Head of caudate nucleus (tissue), 42 donors: Measurements from ENCODE around the gene CHST3.

ENCODE experiments used
- DNase-seq, 42 donors: peaks; one replicate each; pipeline versions ENCODE4 v3.0.0 to v3.0.0-alpha.2; 2020 to 2021; ENCODE audit warnings: mixed read lengths in 7 of 42
- intact Hi-C: fragments of 100-400 bp; cut with DNase I; formaldehyde crosslinking; loops from one replicate; pipeline ENCODE4 v1.15.0; 2022

CHST3 gene

DNA sequence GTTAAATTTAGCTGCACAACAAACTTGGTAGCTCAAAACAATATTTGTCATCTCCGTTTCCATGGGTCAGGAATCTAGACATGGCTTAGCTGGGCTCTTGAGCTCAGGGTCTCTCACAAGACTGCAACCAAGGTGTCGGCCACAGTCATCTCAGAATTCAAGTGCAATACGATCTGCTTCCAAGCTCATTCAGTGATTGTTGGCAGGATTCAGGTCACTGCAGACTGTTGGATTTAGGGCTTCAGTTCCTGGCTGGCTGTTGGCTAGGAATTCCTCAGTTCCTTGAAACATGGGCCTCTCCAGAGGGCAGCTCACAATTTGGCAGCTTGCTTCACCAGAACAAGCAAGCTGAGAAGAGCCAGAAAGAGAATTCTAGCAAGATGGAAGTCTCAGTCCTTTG lies 17.5 kb upstream of the CHST3 start:
- DNase-seq, result peak in 10 of 42 donors; percentile 27 to 68 (median 46)
- intact Hi-C loops, result no loop called here

GRCh38 chr10:71948496-71949067 lies 15.6 kb upstream of the CHST3 start:
- intact Hi-C loops, result no loop called here
- DNase-seq, result no peak

GRCh38 chr10:71950683-71951082 lies 13.5 kb upstream of the CHST3 start:
- intact Hi-C loops, result no loop called here
- no peak for DNase-seq

DNA sequence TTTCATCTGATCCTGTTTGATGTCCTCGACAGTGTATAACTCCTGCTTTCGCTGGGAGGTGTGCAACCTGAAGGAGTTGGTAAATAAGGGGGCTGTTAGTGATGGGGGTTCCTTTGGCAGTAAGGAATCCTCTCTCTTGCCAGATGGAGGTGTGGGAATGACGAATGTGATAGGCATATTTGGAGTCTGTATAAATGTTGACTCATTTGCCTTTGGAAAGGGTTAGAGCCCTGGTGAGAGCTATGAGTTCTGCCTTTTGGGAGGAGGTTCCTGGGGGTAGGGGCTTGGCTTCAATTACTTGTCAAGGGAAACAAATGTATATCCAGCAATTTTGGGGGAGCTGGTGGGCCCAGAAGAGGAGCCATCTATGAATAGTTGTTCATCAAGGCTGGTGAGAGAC lies 11.4 kb upstream of the CHST3 start:
- DNase-seq, result no peak
- intact Hi-C loops, result no loop called here

GRCh38 chr10:71957546-71958275 lies 6.5 kb upstream of the CHST3 start:
- DNase-seq, result peak in 1 of 42 donors; percentile 28
- intact Hi-C loops, result loop anchor here (5.0 kb wide), 1 partner anchor 90 kb away; no protein-coding TSS in a partner anchor

GRCh38 chr10:71959526-71959925 lies 4.7 kb upstream of the CHST3 start:
- no peak for DNase-seq
- intact Hi-C loops, result loop anchor here (5.0 kb wide), 1 partner anchor 88 kb away; no protein-coding TSS in a partner anchor

- intact Hi-C loops, result loop anchor here (10.0 kb wide), 1 partner anchor 373 kb away; no protein-coding TSS in a partner anchor
- no peak for DNase-seq
Observed at GRCh38 chr10:71961831-71962230, 2.4 kb upstream of the CHST3 start.

GRCh38 chr10:71962901-71963300 lies 1.3 kb upstream of the CHST3 start:
- no peak for DNase-seq
- intact Hi-C loops, result loop anchor here (10.0 kb wide), 1 partner anchor 372 kb away; no protein-coding TSS in a partner anchor

DNA sequence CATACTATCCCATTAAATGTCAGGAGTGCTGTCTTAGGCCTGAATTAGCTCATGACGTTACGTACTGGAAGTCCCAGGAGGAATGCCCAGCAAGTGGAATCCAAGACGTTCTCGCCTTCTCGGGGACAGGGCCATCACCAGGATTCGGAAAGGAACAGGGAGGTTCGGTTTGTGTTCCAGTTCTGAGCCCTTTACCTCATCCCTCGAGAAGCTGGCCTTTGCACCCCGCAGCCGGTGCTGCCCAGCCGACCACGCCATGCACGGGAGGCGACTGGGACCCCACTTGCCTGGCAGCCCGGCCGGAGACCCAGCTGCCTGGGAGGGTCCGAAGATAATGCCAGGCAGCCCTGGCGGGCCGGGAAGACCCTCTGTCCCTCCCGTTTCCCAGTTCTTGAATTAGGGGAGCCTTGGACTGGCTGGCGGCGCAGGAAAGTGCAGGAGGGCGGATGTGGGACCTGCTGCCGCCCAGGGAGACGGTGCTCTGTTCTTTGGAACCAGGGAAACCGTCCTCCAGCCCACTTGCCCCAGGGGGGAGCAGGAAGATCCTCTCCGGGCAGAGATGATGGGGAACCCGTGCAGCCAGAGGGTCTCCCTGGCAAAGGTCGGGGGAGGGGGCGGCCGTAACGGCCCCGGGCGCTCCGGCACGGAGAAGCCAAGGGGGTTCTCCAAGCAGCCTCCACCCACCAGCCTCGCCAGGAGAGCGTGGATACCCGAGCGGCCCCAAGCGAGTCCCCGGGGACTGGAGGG lies 671 bp upstream of the CHST3 start:
- intact Hi-C loops, result loop anchor here (10.0 kb wide), 1 partner anchor 371 kb away; no protein-coding TSS in a partner anchor
- DNase-seq, result peak in 4 of 42 donors; percentile 37 to 54 (median 42)

DNA sequence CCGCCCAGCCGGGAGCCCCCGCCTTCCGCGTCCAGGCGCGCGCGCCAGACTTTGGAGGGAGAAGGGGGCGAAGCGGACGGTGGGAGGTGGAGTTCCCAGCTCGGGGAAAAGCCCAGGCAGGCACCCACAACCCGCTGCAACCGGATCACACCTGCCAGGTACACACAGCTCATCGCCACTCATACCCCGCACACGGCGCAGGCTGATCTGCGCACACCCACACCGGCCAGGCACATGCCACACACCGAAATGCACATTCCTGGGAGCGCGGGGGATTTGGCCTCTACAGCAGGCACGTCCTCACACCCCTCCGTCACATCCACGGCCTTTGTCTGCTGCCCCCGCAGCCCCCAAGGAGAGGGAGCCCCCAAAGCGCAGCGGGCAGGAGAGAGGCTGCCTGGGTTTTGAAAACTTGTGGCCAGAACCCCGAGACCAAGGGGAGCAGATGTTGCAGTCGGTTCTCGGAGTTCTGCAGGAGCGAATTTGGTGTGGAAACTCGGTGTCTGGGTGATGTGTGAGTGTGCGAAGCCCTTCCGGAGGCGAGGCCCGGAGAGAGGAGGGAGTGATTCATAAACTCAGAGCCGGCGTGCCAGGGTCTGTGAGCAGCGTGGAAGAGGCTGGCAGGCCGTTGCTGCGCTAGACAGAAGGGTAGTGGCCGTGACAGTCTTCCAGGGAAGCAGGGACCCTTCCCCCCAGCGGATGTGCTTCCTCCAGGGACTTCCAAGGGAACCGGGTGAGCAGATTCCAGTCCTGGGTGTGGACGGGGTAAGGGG lies 734 bp downstream of the CHST3 start:
- DNase-seq, result peak in 34 of 42 donors; percentile 54 to 87 (median 66)
- intact Hi-C loops, result loop anchor here (10.0 kb wide), 1 partner anchor 370 kb away; no protein-coding TSS in a partner anchor

GRCh38 chr10:71965623-71966022 lies 1.4 kb downstream of the CHST3 start:
- DNase-seq, result peak in 6 of 42 donors; percentile 22 to 75 (median 65)
- intact Hi-C loops, result loop anchor here (10.0 kb wide), 1 partner anchor 369 kb away; no protein-coding TSS in a partner anchor

- peak in 32 of 42 donors; percentile 49 to 94 (median 69) for DNase-seq
- intact Hi-C loops, result loop anchor here (10.0 kb wide), 1 partner anchor 368 kb away; no protein-coding TSS in a partner anchor
Observed at GRCh38 chr10:71966046-71967004, 2.1 kb downstream of the CHST3 start.

- intact Hi-C loops, result loop anchor here (10.0 kb wide), 1 partner anchor 367 kb away; no protein-coding TSS in a partner anchor
Observed at GRCh38 chr10:71967958-71968357, 3.8 kb downstream of the CHST3 start.

DNA sequence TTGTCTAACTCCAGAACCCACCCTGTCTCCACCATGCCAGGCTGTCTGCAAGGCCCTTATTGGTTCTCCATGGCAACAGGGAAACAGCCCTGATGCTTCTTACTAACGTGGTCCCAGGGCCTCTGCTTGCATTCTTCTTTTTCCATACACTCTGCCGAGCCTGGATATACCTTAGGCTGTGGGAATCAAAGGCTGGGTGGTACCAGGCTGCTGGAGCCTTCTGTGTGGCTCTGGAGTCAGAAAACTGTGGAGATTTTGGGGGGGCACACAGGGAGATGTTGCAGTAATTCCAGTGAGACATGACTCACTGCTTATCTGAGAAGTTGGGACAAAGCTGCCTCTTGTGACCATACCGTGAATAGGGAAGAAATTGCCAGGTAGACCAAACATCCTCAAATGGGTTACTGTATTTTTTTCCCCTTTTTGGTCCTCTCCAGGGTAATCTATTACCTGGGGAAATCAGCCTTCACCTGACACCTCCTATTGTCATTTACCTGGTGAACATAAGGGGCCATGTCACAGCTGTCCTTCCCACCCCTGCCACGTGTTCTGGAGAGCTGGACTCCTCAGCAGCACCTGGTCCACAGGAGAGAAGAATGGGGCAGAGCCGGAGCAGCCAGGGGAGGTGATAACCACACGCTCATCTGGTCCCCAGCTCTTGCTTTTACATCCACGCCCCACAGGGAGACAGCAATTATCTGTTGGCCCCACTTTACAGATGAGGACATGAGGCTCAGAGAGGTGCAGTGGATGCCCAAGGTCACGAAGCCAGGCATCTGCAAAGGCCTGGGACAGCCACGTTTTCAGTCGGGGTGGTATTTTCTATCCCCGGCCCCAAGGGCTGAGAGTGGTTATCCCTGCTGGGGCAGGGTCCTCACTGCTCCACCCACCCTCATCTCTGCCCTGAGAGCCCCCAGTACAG lies 4.6 kb downstream of the CHST3 start:
- peak in 2 of 42 donors; percentile 18 to 35 for DNase-seq
- intact Hi-C loops, result loop anchor here (10.0 kb wide), 1 partner anchor 366 kb away; no protein-coding TSS in a partner anchor

More at GRCh38 chr10:71967958-71968357, 3.8 kb downstream of the CHST3 start:
- peak in 1 of 42 donors; percentile 32 for DNase-seq

- intact Hi-C loops, result loop anchor here (10.0 kb wide), 1 partner anchor 365 kb away; no protein-coding TSS in a partner anchor
- DNase-seq, result peak in 3 of 42 donors; percentile 29 to 46 (median 37)
Observed at GRCh38 chr10:71969929-71970328, 5.7 kb downstream of the CHST3 start.

DNA sequence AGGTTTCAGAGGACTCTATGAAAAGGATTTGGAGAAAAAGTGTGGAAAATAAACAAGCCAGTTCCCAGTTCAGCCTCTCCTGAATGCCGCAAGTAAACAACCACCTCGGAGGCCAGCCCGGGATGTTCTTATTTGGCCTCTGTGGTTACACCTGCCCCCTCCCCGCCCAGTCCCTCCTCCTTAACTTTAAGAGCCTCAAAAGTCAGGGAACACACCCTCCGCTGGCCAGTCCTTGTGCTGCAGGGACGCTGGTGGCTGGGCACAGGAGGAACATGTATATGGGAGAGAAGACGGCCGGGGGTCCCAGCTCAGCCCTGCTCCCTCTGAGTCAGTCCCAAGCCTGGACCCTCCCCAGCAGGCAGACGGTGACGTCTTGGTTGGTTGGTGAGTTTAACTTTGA lies 6.1 kb downstream of the CHST3 start:
- intact Hi-C loops, result no loop called here

More for the DNA sequence above, 6.1 kb downstream of the CHST3 start:
- peak in 5 of 42 donors; percentile 19 to 63 (median 47) for DNase-seq
